Measurements from ENCODE around the gene MAP3K7CL.

The MAP3K7CL gene

DNA sequence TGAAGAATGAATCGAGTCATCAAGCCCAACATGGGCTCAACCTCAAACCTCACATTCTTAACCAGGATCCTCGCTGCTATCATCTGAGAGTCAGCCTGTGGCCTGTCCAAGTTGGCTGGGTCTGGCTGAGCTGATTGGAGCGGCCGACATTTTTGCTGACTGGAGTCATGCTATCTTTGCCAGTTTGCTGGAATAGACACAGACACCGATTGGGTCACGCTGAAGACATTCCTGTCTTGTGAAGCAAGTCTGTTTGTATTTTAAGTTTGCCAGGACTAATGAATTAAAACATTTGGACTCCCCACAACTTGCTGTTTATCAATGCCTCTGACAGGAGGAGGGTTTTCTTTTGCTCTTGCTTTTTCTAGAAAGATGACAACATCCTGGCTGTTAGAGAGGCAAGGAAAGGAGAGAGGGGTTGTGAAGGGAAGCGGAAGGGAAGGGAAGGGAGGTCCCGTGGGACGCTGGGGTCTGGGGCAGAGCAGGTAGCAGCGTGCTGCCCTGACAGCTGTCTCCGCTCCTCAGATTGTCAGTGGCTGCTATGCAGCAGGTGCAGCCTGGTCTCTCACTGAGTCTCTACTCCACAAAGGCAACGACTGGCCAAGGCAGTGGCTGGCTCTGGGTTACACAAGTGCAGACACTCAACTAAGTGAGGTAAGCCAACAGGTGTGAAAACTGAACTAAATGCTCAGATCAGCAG, at the start of gene MAP3K7CL:
Gene MAP3K7CL (plus strand): TSS at position 375 of the 700 bp plus-strand sequence. CDS start 2,701 bp downstream, outside the sequence.
- TF ChIP-seq CTCF (IDR thresholded peaks at IDR 0.05; ENCODE audit: extremely low read depth, missing control alignments): no peak
- DNase-seq (ENCODE audit: low spot score): no peak

GRCh38 chr21:29082046-29082815, 48.2 kb upstream of the MAP3K7CL start:
- no peak for TF ChIP-seq CTCF (IDR thresholded peaks at IDR 0.05; ENCODE audit: extremely low read depth, missing control alignments)
- DNase-seq (ENCODE audit: low spot score): no peak

GRCh38 chr21:29083306-29083705, 47.1 kb upstream of the MAP3K7CL start:
- no peak for TF ChIP-seq CTCF (IDR thresholded peaks at IDR 0.05; ENCODE audit: extremely low read depth, missing control alignments)
- DNase-seq (ENCODE audit: low spot score): no peak

DNA sequence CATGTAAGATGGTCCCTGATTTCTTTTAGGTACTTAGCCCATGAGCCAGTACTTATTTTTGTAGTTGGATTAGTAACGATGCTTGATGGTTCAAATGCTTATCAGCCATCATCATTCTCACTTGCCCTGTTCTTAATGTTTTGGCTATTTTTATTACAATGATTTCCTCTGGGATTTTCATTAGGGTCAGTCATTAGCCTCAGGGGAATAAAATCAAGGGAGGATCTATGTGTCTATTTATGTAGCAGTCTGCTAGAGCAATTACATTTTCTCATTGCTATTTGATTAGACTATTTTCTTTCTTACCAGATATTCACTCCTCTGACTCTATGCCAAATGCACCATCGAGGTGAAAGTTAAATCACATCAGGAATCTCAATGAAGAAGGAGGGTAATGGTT, 46.1 kb upstream of the MAP3K7CL start:
- TF ChIP-seq CTCF (IDR thresholded peaks at IDR 0.05; ENCODE audit: extremely low read depth, missing control alignments): no peak
- DNase-seq (ENCODE audit: low spot score): no peak

DNA sequence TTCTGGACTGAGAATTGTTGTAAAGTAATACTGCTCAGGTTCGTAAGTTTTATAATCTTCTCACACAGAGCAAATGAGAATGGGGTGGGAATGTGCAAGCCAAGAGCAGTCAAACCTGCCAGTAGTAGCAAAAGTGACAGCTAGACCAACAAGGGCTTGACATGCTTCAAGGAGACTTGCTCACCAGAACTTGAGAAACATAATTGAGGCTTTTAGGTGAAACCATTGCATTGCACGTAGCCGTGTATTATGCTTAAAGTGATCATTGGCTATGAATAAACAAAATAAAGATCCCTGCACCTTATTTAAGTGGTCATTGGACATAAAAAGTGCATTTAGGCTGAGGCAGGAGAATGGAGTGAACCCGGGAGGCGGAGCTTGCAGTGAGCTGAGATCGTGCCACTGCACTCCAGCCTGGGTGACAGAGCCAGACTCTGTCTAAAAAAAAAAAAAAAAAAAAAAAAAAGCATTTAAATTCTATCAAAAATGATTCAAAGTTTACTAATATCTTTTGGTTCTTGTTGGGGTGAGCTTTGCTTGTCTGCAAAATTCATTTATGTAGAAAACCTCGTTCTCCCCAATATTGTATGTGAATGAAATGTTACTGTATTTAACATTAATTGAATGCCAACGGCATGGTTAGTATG, 45.2 kb upstream of the MAP3K7CL start:
- DNase-seq (ENCODE audit: low spot score): no peak

DNA sequence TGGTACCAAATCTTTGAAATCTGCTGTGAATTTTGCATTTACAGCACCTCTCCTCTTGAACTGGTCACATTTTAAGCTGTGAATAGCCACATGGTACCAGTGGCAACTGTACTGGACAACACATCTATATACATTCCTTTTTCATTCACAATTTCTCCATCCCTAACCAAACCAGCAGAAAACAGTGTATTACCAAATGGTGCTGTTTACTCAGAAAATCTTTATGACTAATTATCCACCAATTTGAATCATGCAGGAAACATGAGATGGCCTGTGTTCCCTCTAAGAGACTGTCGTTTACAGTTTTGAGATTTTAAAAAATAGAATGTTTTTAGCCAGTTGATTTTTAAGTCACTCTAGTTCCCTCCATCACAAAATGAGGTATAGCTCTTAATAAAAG, 39.4 kb upstream of the MAP3K7CL start:
- no peak for DNase-seq (ENCODE audit: low spot score)

More for the DNA sequence above, 45.2 kb upstream of the MAP3K7CL start:
- TF ChIP-seq CTCF (IDR thresholded peaks at IDR 0.05; ENCODE audit: extremely low read depth, missing control alignments): no peak

More for the DNA sequence above, 39.4 kb upstream of the MAP3K7CL start:
- TF ChIP-seq CTCF (IDR thresholded peaks at IDR 0.05; ENCODE audit: extremely low read depth, missing control alignments): no peak
